KOPT-K1 (cell line): ENCODE measurements around the gene CTSD.

ENCODE experiments used
- H3K27ac ChIP-seq: fragments of 200-600 bp; sonication (generic); 2 replicates; pipeline ENCODE4 v1.5.1; 2016; ENCODE audit warnings: antibody characterized with exemption, mild to moderate bottlenecking, low read depth, low read length; ENCODE audit not compliant: poor library complexity, severe bottlenecking
- H3K36me3 ChIP-seq: fragments of 200-600 bp; sonication (generic); 2 replicates; pipeline ENCODE4 v1.5.1; 2017; ENCODE audit warnings: antibody characterized with exemption, mild to moderate bottlenecking, low read length, moderate library complexity; ENCODE audit not compliant: insufficient read depth
- H3K9me3 ChIP-seq: fragments of 200-600 bp; sonication (generic); 2 replicates; pipeline ENCODE4 v1.5.1; 2017; ENCODE audit warnings: antibody characterized with exemption, low read length, mild to moderate bottlenecking; ENCODE audit not compliant: insufficient read depth, poor library complexity, severe bottlenecking

Gene CTSD

DNA sequence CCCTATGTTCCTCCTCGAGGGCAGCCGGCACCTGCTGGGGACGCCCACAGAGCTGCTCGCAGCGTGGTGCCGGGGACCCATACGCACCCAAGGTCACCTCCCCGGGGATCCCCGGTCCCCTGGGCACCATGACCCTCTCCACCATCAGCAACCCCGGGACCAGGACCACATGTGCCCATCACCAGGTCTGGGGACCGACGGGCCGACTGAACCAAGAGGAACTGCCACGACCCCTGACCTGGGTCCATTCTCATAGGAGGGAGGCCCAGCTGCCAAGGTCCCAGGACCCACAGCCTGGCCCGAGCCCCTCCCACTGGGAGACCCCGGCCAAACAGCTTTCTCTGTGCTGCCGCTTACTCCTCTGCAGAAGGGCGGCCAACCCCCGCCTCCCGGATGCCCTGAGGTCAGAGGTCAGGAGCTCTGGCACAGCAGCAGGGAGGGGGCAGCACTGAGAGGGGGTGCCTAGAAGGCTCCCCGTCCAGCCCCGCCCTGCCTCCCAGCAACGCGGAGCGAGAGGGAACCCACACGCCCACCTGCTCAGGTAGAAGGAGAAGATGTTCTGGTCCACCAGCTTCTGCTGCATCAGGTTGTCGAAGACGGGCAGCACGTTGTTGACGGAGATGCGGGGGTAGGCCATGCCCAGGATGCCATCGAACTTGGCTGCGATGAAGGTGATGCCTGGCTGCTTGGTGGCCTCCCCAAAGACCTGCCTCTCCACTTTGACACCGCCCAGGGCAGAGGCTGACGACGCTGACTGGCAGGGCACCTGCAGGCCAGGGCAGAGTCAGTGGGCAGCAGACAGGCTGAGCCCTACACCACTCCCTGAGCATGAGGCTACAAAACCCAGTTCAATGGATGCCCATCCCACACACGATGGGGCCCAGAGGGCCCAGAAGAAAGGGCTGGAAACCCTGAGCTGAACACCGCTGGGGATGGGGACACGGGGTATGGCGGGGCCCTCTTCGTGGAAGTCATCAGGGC, 6.6 kb downstream of the CTSD start:
- H3K27ac ChIP-seq = peak overlapping the region; percentile 94
- no peaks in the 10 kb centered on the region for H3K9me3 ChIP-seq
- peaks cover 50% of the 10 kb centered on the region; the same call in 1 of the 2 replicates for H3K36me3 ChIP-seq

DNA sequence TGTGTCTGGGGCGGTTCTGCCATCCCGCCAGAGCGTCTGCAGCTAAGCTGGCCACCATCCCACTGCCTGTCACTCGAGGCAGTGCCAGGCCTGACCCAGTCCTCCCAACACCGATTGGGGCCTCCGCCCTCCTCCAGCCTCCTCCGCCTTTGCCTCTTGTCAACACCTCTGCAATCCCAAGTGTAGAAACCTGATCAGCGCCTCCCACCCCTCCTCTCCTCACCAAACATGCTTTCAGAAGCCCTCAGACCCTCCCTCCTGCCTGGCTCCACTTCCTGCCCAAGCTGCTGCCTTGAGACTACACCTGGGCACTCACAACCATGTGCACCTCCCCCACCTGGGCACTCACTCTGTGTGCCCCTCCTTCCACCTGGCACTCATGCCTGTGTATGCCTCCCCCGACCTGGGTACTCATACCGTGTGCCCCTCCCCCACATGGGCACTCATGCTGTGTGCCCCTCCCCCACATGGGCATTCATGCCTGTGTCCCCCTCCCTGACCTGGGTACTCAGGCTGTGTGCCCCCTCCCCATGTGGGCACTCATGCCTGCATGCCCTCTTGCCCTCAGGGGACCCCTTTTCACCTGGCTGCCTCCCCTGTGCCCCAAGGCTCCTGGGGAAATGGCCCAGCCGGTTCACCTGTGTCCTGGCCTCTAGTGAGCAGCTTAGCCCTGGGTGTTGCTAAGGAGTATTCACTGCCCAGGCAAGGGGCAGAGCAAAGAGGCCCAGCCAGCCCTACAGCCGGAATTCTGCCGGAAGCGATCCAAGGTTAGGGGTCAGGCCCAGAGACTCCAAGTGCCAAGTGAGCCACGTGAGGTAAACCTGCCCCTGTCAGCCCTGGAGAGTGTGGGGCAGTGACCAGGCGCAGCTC, 7.8 kb downstream of the CTSD start:
- peak overlapping the region; percentile 94 for H3K27ac ChIP-seq
- H3K36me3 ChIP-seq = peaks cover 51% of the 10 kb centered on the region; the same call in 1 of the 2 replicates
- no peaks in the 10 kb centered on the region for H3K9me3 ChIP-seq

- H3K27ac ChIP-seq = peak overlapping the region; percentile 94
- H3K36me3 ChIP-seq = peaks cover 45% of the 10 kb centered on the region; the same call in 1 of the 2 replicates
- H3K9me3 ChIP-seq = no peaks in the 10 kb centered on the region
These were observed 8.4 kb downstream of the CTSD start for GRCh38 chr11:1755344-1755691.

- Histone ChIP-seq H3K27ac (peak overlapping the region; percentile 94), H3K9me3 (no peaks in the 10 kb centered on the region), H3K36me3 (peaks cover 40% of the 10 kb centered on the region; the same call in 1 of the 2 replicates)
These were observed 9.2 kb downstream of the CTSD start for GRCh38 chr11:1754376-1755150.

- H3K36me3 ChIP-seq = peaks cover 40% of the 10 kb centered on the region; the same call in 1 of the 2 replicates
- H3K9me3 ChIP-seq = no peaks in the 10 kb centered on the region
- H3K27ac ChIP-seq = no peak overlapping the region
These were observed 9.8 kb downstream of the CTSD start for GRCh38 chr11:1753929-1754305.

GRCh38 chr11:1753229-1753928, 10.3 kb downstream of the CTSD start:
- peaks cover 40% of the 10 kb centered on the region; the same call in 1 of the 2 replicates for H3K36me3 ChIP-seq
- no peaks in the 10 kb centered on the region for H3K9me3 ChIP-seq
- H3K27ac ChIP-seq = peak overlapping the region; percentile 28

DNA sequence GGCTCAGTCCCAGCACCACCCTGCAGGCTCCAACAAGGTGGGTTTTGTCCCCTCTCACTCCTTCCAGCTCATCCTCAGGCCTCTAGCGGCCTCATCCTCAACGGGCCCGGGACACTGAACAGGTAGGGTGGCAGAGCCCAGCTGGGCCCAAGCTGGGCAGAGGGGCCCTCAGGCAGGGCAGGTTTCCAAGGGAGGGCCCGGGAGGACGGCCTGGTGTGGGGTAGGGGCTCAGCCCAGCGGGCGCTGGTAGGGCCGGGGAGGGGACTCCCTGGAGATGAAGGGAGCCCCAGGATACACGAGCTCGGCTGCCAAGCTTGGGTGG, 10.9 kb downstream of the CTSD start:
- Histone ChIP-seq H3K27ac (peak overlapping the region; percentile 28), H3K9me3 (no peaks in the 10 kb centered on the region), H3K36me3 (peaks cover 40% of the 10 kb centered on the region; the same call in 1 of the 2 replicates)

GRCh38 chr11:1751999-1752906, 11.5 kb downstream of the CTSD start:
- peak overlapping the region; percentile 28 for H3K27ac ChIP-seq
- peaks cover 40% of the 10 kb centered on the region; the same call in 1 of the 2 replicates for H3K36me3 ChIP-seq
- H3K9me3 ChIP-seq = no peaks in the 10 kb centered on the region

DNA sequence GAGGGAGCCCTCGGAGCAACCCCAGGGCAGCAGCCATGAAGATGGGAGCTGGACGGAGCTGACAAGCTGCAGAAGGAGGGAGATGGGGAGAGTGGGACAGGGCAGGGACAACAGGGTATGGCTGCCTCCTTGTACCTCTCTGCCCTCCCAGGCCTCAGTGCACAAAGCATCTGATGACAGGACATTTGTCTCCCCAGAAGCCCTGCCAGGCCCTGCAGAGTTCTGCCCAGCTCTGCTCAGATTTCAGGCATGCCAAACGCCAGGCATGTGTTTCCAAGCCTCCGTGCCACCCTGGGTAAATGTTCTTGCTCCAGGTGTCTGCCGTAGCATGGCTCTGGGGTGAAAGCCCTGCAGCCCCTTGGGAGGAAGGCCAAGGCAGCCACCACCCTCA, 12.2 kb downstream of the CTSD start:
- H3K27ac ChIP-seq = no peak overlapping the region
- H3K9me3 ChIP-seq = no peaks in the 10 kb centered on the region
- H3K36me3 ChIP-seq = peaks cover 34% of the 10 kb centered on the region; the same call in 1 of the 2 replicates

GRCh38 chr11:1750840-1751530, 12.7 kb downstream of the CTSD start:
- Histone ChIP-seq H3K36me3 (peaks cover 33% of the 10 kb centered on the region; the same call in 1 of the 2 replicates), H3K27ac (no peak overlapping the region)

GRCh38 chr11:1750481-1750839, 13.3 kb downstream of the CTSD start, which contains the start of gene IFITM10:
Gene IFITM10 (minus strand): TSS chr11:1750595. CDS start chr11:1750442, 153 bp downstream.
- Histone ChIP-seq H3K36me3 (peaks cover 33% of the 10 kb centered on the region; the same call in 1 of the 2 replicates), H3K27ac (no peak within 1 kb of the TSS), H3K9me3 (no peaks in the 10 kb centered on the region)

More at GRCh38 chr11:1750840-1751530, 12.7 kb downstream of the CTSD start:
- no peaks in the 10 kb centered on the region for H3K9me3 ChIP-seq

- H3K9me3 ChIP-seq = no peaks in the 10 kb centered on the region
- no peak overlapping the region for H3K27ac ChIP-seq
These were observed 14.1 kb downstream of the CTSD start for GRCh38 chr11:1749395-1750351.

More at GRCh38 chr11:1749395-1750351, 14.1 kb downstream of the CTSD start:
- H3K36me3 ChIP-seq = peaks cover 29% of the 10 kb centered on the region; the same call in 1 of the 2 replicates
